HPDE6-E6E7 (cell line): ENCODE measurements around the gene CCDC182.

ENCODE experiments used
- DNase-seq: peaks from one replicate; pipeline ENCODE4 v3.0.0; 2011; ENCODE audit warnings: missing footprints; ENCODE audit errors: extremely low spot score

Gene CCDC182

DNA sequence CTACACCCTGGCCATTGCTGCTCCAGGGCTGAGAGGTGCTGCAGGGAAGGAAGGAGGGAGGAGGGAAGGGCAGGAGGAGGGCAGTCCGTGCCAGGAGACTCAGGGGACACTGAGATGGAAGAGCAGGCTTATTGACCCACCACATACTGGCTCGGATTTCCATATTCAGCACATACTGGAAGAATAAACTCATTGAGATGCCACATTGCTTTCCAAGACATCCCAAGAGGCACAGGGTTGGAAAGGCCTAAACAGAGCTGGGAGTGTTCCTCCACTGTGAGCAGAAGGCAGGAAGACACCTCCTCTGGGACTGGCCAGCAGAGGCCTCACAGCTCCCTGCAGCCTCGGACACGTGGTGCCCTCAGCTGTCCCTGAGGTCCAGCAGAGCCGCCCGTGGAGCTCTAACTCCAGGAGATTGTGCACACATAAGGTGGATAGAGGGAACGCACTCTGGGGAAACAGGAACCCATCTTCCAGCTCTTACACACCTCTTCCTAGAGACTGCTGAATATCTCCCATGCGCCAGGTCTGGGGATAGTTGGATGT is 17.4 kb downstream of the CCDC182 start:
- DNase-seq: no peak

DNA sequence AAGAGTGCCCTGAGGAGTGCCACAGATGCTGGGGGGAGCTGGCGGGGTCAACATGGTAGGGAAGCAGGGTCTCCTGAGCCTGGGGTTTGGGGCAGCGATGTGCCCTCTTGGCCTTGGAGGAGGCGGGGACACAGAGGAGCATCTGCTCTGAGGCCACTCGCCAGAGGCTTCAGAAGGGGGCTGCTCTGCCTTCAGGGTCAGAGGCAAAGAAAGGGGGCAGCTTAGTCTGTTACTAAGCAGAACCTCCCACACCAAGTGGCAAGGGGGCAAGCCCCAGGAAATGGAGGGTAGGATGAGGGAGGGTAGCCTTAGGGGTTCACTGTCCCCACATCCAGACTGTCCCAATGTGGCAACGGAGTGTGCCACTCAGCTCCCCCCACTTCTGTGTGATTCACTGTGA is 18.3 kb downstream of the CCDC182 start:
- no peak for DNase-seq

DNA sequence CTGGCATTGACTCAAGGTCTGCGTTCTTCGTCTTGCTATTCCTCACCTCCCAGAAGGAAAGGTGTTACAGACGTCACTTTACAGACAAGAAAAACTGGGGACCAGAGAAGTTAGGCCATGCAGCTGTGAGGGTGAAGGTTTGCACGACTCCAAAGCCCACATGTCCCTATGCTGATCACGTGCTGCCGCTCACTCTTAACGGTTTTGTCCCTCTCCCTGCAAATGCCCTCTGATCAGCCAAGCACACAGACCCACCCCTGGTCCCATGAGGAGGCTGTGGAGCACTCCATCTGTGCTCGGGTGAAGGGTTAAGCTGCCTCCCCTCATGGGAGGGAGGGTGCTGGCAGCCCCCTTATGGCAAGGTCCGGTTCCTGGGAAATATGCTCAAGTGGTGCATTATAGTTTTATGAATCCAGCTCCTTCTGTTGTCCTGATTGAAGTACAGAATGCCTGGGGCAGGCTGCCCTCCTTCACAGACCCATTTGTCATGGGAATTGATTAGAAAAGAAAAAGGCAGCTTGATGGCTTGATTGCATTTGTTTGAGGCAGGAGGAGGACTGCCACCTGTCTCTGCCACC is 18.8 kb downstream of the CCDC182 start:
- no peak for DNase-seq

- DNase-seq: no peak
Measured at GRCh38 chr17:57724729-57725125, 20.4 kb downstream of the CCDC182 start.

DNA sequence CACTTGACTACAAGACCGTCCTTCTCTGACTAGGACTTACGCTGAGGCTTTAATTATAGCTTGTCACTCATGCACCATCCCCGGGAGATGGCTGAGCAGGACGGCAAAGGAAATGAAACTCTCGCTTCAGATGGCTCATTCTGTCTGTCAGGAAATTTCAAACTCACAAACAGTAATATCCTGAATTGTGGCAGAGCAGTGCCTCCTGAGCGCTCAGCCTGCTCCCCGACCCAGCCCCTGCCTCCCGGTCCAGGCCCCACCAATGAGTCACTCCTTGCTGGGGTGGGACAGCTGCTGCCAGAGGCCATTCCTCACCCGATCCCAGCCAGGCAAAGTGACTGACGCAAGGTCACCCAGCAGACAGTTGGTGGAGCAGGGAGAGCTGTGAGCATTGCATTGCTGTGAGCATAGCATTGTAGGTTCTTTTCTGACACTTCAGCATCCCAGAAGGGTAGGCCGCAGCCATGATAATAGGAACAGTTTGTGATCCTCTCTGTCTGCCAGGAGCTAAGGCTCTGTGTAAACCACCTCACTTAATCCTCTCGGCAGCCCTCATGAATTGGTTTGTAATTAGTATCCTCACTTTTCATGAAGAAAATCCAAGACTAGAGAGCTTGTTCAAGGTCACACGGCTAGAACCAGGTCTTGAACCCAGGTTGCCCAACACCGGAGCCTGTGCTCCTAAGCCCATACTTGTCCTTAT is 20.9 kb downstream of the CCDC182 start:
- no peak for DNase-seq

DNA sequence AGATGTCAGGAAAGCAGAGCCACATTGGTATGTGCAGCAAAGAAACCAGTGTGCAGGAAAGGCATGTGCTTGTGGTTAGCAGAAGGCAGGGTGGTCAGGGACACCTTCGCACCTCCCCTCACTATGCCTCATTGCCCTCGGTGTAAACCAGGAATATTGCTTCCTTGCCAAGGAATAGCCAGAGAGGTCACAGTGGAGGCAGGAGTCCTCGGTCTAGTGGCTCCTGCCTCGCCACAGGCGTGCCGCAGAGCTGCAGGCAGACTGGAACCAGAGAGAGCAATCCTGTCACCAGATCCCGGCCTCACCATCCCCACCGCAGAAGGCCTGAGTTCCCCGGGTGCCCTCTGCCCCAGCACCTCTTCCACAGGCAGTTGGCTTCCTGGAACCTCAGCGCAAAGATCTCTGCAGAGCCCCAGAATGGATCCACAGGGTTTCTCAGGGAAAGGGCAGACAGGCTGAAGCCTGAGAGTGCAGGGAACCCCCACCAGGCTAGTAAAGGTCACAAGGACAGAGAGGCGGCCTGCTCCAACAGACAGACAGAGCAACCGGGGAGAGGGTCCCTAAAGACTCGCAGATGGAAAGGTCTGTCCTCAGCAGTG is 21.6 kb downstream of the CCDC182 start:
- DNase-seq: no peak

GRCh38 chr17:57722704-57723043 is 22.4 kb downstream of the CCDC182 start:
- DNase-seq: no peak

GRCh38 chr17:57721967-57722703 is 23.0 kb downstream of the CCDC182 start:
- DNase-seq: no peak

DNA sequence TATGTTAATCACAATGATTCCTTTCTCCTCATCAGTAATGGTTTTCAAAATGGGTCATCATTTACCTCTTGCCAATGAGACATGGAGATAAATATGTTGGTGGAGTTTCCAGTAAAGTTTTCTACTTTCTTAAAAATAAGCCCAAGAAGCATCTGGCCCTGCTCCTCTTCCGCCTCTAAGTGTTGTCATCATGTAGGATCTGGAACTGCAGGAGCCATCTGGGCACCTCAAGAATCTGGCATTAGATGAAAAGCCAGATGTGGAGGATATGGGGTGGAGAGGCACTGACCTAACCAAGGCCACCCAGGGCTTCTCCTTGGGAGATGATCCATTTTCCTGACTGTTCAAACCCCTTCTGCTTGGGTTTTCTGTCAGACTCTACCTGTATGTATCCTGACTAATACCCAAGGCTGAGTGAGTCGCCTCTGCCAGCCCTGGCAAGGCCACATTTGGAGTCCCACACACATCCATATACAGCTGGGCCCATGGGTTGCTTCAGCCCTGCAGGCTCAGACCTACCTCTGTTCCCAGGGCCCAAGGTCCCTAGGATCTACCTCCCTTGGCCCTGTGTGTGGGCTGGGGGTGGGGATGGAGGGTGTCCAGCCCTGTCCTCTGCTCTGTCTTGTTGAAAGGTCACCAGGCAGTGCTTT is 24.6 kb downstream of the CCDC182 start:
- DNase-seq: no peak

- DNase-seq: no peak
Measured at GRCh38 chr17:57718878-57719277, 26.2 kb downstream of the CCDC182 start.

DNA sequence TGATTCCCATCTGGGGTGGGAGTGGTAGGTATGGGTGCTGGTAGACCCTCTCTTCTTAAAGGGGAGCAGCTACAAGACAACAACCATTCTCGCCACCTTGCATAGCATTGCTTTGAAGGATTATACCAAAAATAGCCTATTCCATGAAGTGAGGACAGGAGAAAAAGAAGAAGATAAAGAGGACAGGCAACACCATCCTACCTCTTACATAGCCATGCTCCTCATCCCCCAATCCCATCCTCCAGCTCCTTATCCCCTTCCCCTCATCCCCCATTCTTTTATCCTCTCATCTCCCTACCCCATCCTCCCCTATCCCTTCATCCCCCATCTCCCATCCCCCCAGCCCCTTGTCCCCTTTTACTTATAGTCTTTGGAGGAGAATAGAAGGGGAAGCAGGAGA is 29.1 kb downstream of the CCDC182 start:
- DNase-seq: no peak

GRCh38 chr17:57714665-57715180 is 30.4 kb downstream of the CCDC182 start:
- no peak for DNase-seq

DNA sequence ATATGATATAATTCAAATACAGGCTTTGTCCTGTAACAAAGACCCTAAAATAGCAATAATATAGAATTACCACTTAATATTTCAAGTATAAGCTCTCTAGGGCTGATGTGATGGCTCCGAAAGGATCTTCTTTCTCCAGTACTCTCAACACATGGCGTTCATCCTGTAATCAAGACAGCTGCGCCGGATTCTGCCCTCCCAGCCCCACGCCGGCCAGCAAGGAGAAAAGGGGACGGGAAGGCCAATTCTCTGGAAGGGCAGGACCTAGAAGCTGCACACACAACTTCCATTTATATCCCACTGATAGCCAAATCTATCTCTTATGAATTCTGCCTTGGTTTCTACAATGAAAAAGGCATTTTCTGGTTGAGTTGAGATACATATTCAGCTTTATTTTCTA is 32.0 kb downstream of the CCDC182 start:
- no peak for DNase-seq

DNA sequence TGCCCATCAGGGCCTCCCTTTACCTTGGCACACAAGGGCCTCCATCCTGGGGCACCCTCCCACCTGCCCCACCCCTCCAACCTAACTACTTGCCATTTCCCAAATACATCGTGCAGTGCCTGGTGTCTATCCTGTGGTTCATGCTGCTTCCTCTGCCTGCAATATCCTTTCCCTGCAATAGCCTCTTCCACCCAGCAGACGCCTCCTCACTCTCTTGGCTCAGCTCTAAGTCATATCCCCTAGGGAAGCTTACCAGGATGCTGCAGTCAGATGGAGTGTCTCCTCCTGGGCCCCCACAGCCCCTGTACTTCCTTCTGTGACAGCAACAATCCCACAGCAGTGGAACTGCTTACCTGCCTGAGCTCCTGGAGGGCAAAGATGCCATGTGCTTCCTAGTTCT is 36.7 kb downstream of the CCDC182 start:
- no peak for DNase-seq

DNA sequence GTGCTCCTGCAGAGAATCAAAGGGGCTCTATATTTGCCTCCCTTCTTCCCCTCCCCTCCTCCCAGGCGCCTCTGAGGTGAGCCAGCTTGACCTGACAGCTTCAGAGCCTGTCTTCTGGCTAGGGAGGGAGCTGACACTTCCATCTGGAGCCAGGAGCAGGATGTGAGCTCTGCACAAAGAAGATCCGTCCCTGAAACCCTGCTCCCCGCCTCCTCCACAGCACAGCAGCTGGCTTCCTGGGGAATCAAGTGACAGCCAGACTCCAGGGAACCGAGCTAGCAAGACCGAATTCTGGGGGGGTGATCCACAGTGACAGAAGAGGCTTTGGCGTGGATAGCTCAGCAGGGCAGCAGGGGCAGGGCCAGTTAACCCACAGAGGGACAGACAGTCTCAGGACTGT is 37.2 kb downstream of the CCDC182 start:
- DNase-seq: no peak

- no peak for DNase-seq
Measured at GRCh38 chr17:57706761-57707160, 38.3 kb downstream of the CCDC182 start.

- DNase-seq: no peak
Measured at GRCh38 chr17:57705921-57706695, 39.0 kb downstream of the CCDC182 start.

DNA sequence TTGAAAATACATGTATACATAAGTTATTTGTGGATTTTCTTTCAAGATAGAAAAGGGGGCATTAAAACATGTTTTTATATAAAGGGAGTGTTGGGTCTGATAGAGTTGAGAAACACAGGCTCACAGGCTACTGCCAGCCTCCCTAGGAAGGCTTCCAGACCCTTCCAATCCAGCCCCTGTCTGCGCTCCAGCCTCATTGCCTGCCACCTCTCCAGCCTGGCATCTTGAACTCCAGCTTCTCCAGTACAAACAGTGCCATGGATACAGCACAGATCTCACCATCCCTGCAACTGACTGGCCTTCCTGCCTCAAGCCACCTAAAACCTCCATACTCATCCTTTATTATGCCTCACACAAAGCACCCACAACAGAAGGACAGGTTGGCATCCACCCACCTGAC is 40.7 kb downstream of the CCDC182 start:
- DNase-seq: no peak

GRCh38 chr17:57703273-57703672 is 41.8 kb downstream of the CCDC182 start:
- no peak for DNase-seq

GRCh38 chr17:57701124-57701523 is 44.0 kb downstream of the CCDC182 start:
- DNase-seq: no peak

DNA sequence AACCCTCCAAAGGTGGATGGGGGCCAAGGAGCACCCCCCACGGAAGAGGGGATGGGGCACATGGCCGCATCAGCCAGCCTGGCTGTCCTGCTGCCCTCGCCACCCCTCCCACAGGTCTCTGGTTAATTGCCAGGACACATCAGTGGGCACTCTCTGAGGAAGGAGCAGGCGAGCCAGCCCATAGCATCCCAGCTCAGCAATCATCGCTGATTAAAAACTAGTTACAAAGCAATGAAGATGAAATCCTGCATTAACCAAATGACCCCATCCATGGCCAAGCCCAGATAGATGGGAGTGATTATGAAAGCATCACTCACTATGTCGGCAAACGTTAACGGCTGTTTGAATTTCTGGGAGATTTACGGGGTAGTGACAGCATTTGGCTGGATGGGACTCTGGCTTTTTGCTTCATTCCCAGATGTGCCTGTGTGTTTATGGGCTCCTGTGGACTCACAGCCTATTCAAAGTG is 45.3 kb downstream of the CCDC182 start:
- DNase-seq: no peak
